ENCODE measurements around the gene CENPS.

CENPS gene

DNA sequence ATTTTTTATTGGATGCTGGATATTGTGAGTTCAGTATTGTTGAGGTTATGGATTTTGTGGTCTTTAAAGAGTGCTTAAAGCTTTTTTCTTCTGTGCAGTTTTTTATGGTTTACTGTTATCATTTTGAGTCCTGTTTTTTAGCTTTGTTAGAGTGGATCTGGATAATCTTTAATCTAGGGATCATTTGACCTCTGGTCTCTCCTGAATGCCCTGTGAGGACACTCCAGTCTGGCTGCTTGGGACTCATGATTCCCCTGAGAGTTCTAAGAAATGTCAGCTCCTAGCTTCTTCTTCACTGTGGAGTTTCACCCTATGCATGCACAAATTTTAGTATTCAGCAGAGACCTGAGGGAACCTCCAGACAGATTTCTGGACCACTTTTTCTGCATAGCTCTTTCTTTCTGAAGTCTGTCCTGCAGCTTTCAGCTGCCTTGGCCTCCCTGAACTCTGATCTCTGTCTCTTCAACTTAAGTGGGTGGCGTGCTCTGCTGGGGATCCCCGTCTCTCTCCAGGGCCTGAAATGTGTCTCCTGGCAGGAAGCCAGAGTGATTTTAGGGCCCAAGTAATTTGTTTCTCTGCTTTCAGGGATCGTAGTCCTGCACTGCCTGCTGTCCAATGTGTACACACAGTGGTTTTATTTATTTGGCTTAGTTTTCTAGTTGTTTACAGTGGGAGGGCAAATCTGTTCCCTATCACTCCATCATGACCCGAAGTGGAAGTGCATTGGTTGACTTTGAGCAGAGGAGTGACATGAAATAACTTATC is 59.2 kb downstream of the CENPS start:
- H3K9ac ChIP-seq (ENCODE audit: insufficient read length), result peak overlapping the region; percentile 10
- H3K4me3 ChIP-seq, result no peak overlapping the region
- no peaks in the 10 kb centered on the region for H3K36me3 ChIP-seq (ENCODE audit: insufficient read depth, low read length)
- TF ChIP-seq POLR2AphosphoS5 (IDR thresholded peaks at IDR 0.05; ENCODE audit: borderline replicate concordance, low read depth, low read length), result no peak
- no peak for TF ChIP-seq FOXP2 (optimal IDR thresholded peaks at IDR 0.05; ENCODE audit: control extremely low read depth, extremely low read length, insufficient read depth)
- TF ChIP-seq EZH2 (IDR thresholded peaks at IDR 0.05), result no peak
- peak overlapping the region; percentile 9; the same call in 1 of the 2 replicates for H3K27ac ChIP-seq
- no peaks in the 10 kb centered on the region for H3K9me3 ChIP-seq (ENCODE audit: low read depth, low read length)
- DNase-seq (ENCODE audit: low read depth, low spot score), result no peak

DNA sequence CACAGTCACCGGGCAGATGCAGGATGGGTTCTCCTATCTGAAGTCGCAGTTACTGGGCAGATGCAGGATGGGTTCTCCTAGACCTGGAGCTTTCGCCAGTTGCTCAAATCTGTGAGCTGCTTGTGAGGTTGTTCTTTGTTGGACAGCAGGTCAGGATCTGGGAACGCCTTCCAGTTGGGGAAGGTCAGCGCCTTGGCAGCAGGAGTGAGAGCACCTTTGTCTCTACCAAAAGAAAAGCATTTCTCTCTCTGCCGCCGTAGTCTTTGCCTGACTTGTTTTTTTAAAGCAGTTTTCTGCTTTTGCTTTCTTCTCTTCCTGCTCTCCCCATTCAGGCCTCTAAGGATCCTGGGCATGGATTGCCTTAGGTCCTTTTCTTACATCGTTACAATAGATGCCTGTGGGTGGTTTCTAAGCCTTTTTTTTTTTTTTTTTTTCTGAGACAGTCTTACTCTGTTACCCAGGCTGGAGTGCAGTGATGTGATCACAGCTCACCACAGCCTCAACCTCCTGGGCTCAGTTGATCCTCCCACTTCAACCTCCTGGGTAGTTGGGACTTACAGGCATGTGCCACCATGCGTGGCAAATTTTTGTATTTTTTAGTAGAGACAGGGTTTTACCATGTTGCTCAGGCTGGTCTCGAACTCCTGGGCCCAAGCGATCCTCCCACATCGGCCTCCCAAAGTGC is 60.2 kb downstream of the CENPS start:
- H3K36me3 ChIP-seq (ENCODE audit: insufficient read depth, low read length), result no peaks in the 10 kb centered on the region
- H3K4me3 ChIP-seq, result no peak overlapping the region
- 0 out of 2 replicates have a peak overlapping the region, but pooled peaks have one; percentile 7 for H3K27ac ChIP-seq
- TF ChIP-seq EZH2 (IDR thresholded peaks at IDR 0.05) (no peak), FOXP2 (optimal IDR thresholded peaks at IDR 0.05; ENCODE audit: control extremely low read depth, extremely low read length, insufficient read depth) (no peak), POLR2AphosphoS5 (IDR thresholded peaks at IDR 0.05; ENCODE audit: borderline replicate concordance, low read depth, low read length) (no peak)
- peak overlapping the region; percentile 10 for H3K9ac ChIP-seq (ENCODE audit: insufficient read length)
- no peaks in the 10 kb centered on the region for H3K9me3 ChIP-seq (ENCODE audit: low read depth, low read length)
- no peak for DNase-seq (ENCODE audit: low read depth, low spot score)

Data from SK-N-MC (cell line).